Endothelial cell of umbilical vein (primary cell): ENCODE results near the gene DPP6. TPM values are rescaled to one million over a fixed set of nuclear protein-coding genes. Genes with fewer than 3 reads are reported as not detected.

Source experiments
- BruUV-seq: library from RNA; stranded (reverse); fragments of 400-500 nt; replicated peaks from 2 replicates; lab custom pipeline; 2021; lab: Mats Ljungman, UMichigan
- CTCF ChIA-PET: fragments of 300-600, 350-600 bp; sonication (Branson Sonifier 250); formaldehyde crosslinking; loops from one replicate; lab custom pipeline; 2021; ENCODE audit warnings: antibody characterized with exemption, inconsistent platforms; lab: Charles Lee
- POLR2A ChIA-PET: fragments of 300-600, 350-600 bp; sonication (Branson Sonifier 250); formaldehyde crosslinking; loops from one replicate; lab custom pipeline; 2021; ENCODE audit warnings: antibody characterized with exemption, inconsistent platforms; lab: Charles Lee
- DNase-seq: peaks from one replicate; pipeline ENCODE4 v3.0.0-alpha.2; 2011; ENCODE audit warnings: low read depth, low spot score
- FAIRE-seq: peaks from 2 replicates; lab custom pipeline; 2011; peaks lifted over from hg19 to GRCh38; lab: Jason Lieb, UNC
- H2AFZ ChIP-seq: 2 replicates; pipeline ENCODE4 v1.6.0; 2012; ENCODE audit warnings: low read depth, low read length, control low read depth, inconsistent platforms
- H3K27ac ChIP-seq: 2 replicates; pipeline ENCODE4 v1.5.1; 2011; ENCODE audit warnings: low read depth, mild to moderate bottlenecking, control low read depth, low read length, moderate library complexity; ENCODE audit not compliant: insufficient read depth
- H3K27me3 ChIP-seq, 2 experiments: 2 replicates each; pipeline versions ENCODE4 v1.6.0 to v1.6.1; 2011; ENCODE audit warnings: low read length in 2 of 2, mixed read lengths in 1 of 2; ENCODE audit not compliant: control insufficient read depth in 2 of 2, insufficient read depth in 2 of 2
- H3K36me3 ChIP-seq, 2 experiments: 2 replicates in 1 of 2; 3 replicates in 1 of 2; pipeline ENCODE4 v1.5.1; 2011; ENCODE audit warnings: low read length in 2 of 2, mild to moderate bottlenecking in 1 of 2, moderate library complexity in 1 of 2; ENCODE audit not compliant: control insufficient read depth in 2 of 2, insufficient read depth in 2 of 2; ENCODE audit errors: extremely low read depth in 1 of 2
- H3K4me1 ChIP-seq: 3 replicates; pipeline ENCODE4 v1.5.1; 2011; ENCODE audit warnings: mild to moderate bottlenecking, low read length; ENCODE audit not compliant: control insufficient read depth, insufficient read depth; ENCODE audit errors: extremely low read depth
- H3K4me2 ChIP-seq: 2 replicates; pipeline ENCODE4 v1.6.1; 2011; ENCODE audit warnings: low read length, control low read depth, mixed read lengths; ENCODE audit not compliant: insufficient read depth
- H3K4me3 ChIP-seq, 3 experiments: fragments of 200-600 bp in 1 of 3; sonication (generic), shearing (Covaris generic) in 1 of 3; replicated peaks in 1 of 3; 2 replicates each; pipeline ENCODE4 v1.5.1; 2011 to 2016; ENCODE audit warnings: control low read depth in 3 of 3, low read length in 3 of 3, mild to moderate bottlenecking in 2 of 3, inconsistent platforms in 1 of 3, low read depth in 1 of 3, moderate library complexity in 1 of 3; ENCODE audit not compliant: insufficient read depth in 1 of 3
- H3K79me2 ChIP-seq: 2 replicates; pipeline ENCODE4 v1.6.0; 2012; ENCODE audit warnings: low read length, inconsistent platforms; ENCODE audit not compliant: control insufficient read depth, insufficient read depth
- H3K9ac ChIP-seq: replicated peaks from 2 replicates; pipeline ENCODE3; 2011; ENCODE audit warnings: low read length, control low read depth; ENCODE audit not compliant: insufficient read depth; ENCODE audit errors: extremely low read depth
- H3K9me1 ChIP-seq: replicated peaks from 3 replicates; pipeline ENCODE4 v1.6.0; 2011; ENCODE audit warnings: mild to moderate bottlenecking, low read length; ENCODE audit not compliant: control insufficient read depth, insufficient read depth; ENCODE audit errors: extremely low read depth
- H3K9me3 ChIP-seq: replicated peaks from 2 replicates; pipeline ENCODE4 v1.5.1; 2012; ENCODE audit warnings: low read length, inconsistent platforms; ENCODE audit not compliant: control insufficient read depth, insufficient read depth
- H4K20me1 ChIP-seq: replicated peaks from 2 replicates; pipeline ENCODE3; 2011; ENCODE audit warnings: mild to moderate bottlenecking, low read length; ENCODE audit not compliant: control insufficient read depth, insufficient read depth; ENCODE audit errors: extremely low read depth
- CTCF ChIP-seq, 2 donors: IDR thresholded peaks; 1 replicate in 1 of 2; 2 replicates in 1 of 2; pipeline ENCODE4 v1.5.1; 2011; ENCODE audit warnings: low read length in 2 of 2, mild to moderate bottlenecking in 2 of 2, moderate library complexity in 2 of 2, control low read depth in 1 of 2, inconsistent platforms in 1 of 2, low read depth in 1 of 2; ENCODE audit not compliant: insufficient read depth in 1 of 2; ENCODE audit errors: extremely low read depth in 1 of 2
- FOS ChIP-seq: IDR thresholded peaks from 2 replicates; pipeline ENCODE4 v1.6.1; 2011; ENCODE audit warnings: mild to moderate bottlenecking, low read length, moderate library complexity, borderline replicate concordance; ENCODE audit not compliant: insufficient read depth
- GATA2 ChIP-seq: IDR thresholded peaks from 2 replicates; pipeline ENCODE4 v1.7.0; 2011; ENCODE audit warnings: low read depth, mild to moderate bottlenecking, moderate library complexity, mixed read lengths, low read length; ENCODE audit not compliant: insufficient read length, insufficient read depth
- JUN ChIP-seq: IDR thresholded peaks from 2 replicates; pipeline ENCODE4 v1.6.1; 2011; ENCODE audit warnings: borderline replicate concordance, low read depth; ENCODE audit not compliant: insufficient read length, insufficient read depth
- MAX ChIP-seq: IDR thresholded peaks from 2 replicates; pipeline ENCODE4 v1.6.1; 2011; ENCODE audit not compliant: insufficient read depth, insufficient read length
- MYC ChIP-seq: IDR thresholded peaks from one replicate; pipeline ENCODE4 v1.6.1; 2011; ENCODE audit warnings: mild to moderate bottlenecking, low read depth, low read length
- POLR2A ChIP-seq: IDR thresholded peaks from 2 replicates; pipeline ENCODE4 v1.6.1; 2012; ENCODE audit warnings: low read depth, mild to moderate bottlenecking, control low read depth, low read length
- POLR2AphosphoS5 ChIP-seq: IDR thresholded peaks from 2 replicates; pipeline ENCODE4 v1.6.1; 2012; ENCODE audit warnings: low read depth, mild to moderate bottlenecking, control low read depth, low read length, moderate library complexity; ENCODE audit not compliant: insufficient read depth
- dilution Hi-C: fragments of 300-500 bp; cut with MboI; formaldehyde crosslinking; loops from one replicate; pipeline ENCODE4 v1.15.0; 2019; ENCODE audit warnings: low sequenced_read_pairs; ENCODE audit not compliant: extremely low pct_ligation_motif_present
- intact Hi-C: fragments of 100-400 bp; cut with micrococcal nuclease; formaldehyde crosslinking; loops from one replicate; pipeline ENCODE4 v1.10.0; 2022
- polyA plus RNA-seq, 4 experiments: library from polyadenylated mRNA; depleted of rRNA in 3 of 4; stranded (reverse) in 3 of 4; unstranded in 1 of 4; fragments of >200 nt; gene quantifications; 2 replicates each; pipeline versions ENCODE4 v1.2.1 to v1.2.3, GENCODE V29; 2011 to 2012; ENCODE audit warnings: missing spikeins in 1 of 4
- total RNA-seq: library from RNA; stranded (reverse); gene quantifications from 2 replicates; pipeline ENCODE4 v1.2.3, GENCODE V29; 2021

The DPP6 gene
- total and polyA plus RNA-seq, 2 donors (not counting 3 experiments of a cell fraction or from before 2014, with no cell fraction given): not detected

GRCh38 chr7:154306036-154306435 is 253.8 kb downstream of the DPP6 start:
- no peaks in the 10 kb centered on the region for H3K79me2 ChIP-seq
- dilution Hi-C loops: no loop called here
- H3K36me3 ChIP-seq: no peaks in the 10 kb centered on the region
- H3K9ac ChIP-seq: no peak overlapping the region
- H3K4me1 ChIP-seq: no peaks in the 10 kb centered on the region
- FAIRE-seq (no peak), DNase-seq (no peak)
- no peak overlapping the region for H3K4me2 ChIP-seq
- intact Hi-C loops: no loop called here
- CTCF ChIA-PET: no interaction called here
- H3K27me3 ChIP-seq: no peaks in the 10 kb centered on the region
- peaks cover 4% of the 10 kb centered on the region for H3K9me3 ChIP-seq
- H3K4me3 ChIP-seq: no peak overlapping the region
- no peaks in the 10 kb centered on the region for H3K9me1 ChIP-seq
- H2AFZ ChIP-seq: no peak overlapping the region
- no peaks in the 10 kb centered on the region for H4K20me1 ChIP-seq
- TF ChIP-seq MAX (no peak), POLR2A (no peak), JUN (no peak), GATA2 (no peak), CTCF (IDR thresholded peaks at IDR 0.05; ENCODE audit: extremely low read depth in 1 of 2, insufficient read depth in 1 of 2, low read depth in 1 of 2, low read length in 2 of 2) (no peak), FOS (no peak), POLR2AphosphoS5 (no peak), MYC (no peak)
- POLR2A ChIA-PET: no interaction called here
- no peak overlapping the region for H3K27ac ChIP-seq
- BruUV-seq: no TSS peak
